ENCODE results near the gene MTX1. TPM values are rescaled to one million over a fixed set of nuclear protein-coding genes. Genes with fewer than 3 reads are reported as not detected.

Gene MTX1
- total RNA-seq, 3 donors from 2014 or later = 41.1 to 50.8 (median 44.8) TPM

DNA sequence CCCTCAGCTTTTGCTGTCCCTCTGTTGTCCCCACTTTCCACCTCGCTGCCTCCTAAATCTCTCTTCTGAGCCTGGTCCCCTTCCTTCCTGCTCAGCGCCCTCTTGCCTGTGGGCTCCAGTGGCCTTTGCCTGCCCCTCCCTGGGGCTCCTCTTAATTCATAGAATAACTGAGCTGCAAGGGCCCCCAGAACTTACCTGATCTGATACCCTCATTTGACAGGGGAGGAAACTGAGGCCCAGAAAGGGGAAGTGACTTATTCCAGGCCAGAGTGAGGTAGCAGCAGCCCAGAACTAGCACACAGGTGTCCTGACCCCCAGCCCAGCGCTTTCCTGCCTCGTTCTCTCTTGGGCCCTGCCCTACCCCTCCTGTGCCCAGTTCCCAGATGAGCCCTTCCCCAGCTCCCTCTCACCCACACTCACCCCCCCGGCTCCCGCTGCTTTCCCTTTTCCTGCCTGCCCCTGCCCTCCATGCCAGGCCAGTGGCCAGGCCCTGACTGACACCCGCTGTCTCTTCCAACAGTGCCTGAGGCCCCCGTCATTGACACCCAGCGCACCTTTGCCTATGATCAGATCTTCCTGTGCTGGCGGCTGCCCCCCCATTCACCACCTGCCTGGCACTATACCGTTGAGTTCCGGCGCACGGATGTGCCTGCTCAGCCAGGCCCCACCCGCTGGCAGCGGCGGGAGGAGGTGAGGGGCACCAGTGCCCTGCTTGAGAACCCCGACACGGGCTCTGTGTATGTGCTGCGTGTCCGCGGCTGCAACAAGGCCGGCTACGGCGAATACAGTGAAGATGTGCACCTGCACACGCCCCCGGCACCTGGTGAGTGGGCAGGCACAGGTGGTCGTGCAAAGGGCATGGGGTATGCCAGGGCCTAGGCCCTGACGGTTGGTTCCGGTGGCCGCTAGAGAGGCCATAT, 29.1 kb upstream of the MTX1 start:
- H3K4me3 ChIP-seq = no peak overlapping the region
- peak overlapping the region in 1 of 2 donors; percentile 85 for H3K27ac ChIP-seq
- H3K36me3 ChIP-seq = no peaks in the 10 kb centered on the region
- no peaks in the 10 kb centered on the region for H3K9me3 ChIP-seq
- intact Hi-C loops (cut with DNase I; ENCODE audit: low total_unique reads) = no loop called here
- DNase-seq (ENCODE audit: low spot score in 2 of 2) = peak in 1 of 2 donors; percentile 51
- peaks cover 0 to 13% of the 10 kb centered on the region in 2 donors for H3K4me1 ChIP-seq
- TF ChIP-seq, protein P1, sequence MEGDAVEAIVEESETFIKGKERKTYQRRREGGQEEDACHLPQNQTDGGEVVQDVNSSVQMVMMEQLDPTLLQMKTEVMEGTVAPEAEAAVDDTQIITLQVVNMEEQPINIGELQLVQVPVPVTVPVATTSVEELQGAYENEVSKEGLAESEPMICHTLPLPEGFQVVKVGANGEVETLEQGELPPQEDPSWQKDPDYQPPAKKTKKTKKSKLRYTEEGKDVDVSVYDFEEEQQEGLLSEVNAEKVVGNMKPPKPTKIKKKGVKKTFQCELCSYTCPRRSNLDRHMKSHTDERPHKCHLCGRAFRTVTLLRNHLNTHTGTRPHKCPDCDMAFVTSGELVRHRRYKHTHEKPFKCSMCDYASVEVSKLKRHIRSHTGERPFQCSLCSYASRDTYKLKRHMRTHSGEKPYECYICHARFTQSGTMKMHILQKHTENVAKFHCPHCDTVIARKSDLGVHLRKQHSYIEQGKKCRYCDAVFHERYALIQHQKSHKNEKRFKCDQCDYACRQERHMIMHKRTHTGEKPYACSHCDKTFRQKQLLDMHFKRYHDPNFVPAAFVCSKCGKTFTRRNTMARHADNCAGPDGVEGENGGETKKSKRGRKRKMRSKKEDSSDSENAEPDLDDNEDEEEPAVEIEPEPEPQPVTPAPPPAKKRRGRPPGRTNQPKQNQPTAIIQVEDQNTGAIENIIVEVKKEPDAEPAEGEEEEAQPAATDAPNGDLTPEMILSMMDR (IDR thresholded peaks at IDR 0.05) = no peak
- TF ChIP-seq POLR2A (IDR thresholded peaks at IDR 0.05) = no peak
- TF ChIP-seq POLR2AphosphoS5 (IDR thresholded peaks at IDR 0.05) = no peak
- no peaks in the 10 kb centered on the region for H3K27me3 ChIP-seq

DNA sequence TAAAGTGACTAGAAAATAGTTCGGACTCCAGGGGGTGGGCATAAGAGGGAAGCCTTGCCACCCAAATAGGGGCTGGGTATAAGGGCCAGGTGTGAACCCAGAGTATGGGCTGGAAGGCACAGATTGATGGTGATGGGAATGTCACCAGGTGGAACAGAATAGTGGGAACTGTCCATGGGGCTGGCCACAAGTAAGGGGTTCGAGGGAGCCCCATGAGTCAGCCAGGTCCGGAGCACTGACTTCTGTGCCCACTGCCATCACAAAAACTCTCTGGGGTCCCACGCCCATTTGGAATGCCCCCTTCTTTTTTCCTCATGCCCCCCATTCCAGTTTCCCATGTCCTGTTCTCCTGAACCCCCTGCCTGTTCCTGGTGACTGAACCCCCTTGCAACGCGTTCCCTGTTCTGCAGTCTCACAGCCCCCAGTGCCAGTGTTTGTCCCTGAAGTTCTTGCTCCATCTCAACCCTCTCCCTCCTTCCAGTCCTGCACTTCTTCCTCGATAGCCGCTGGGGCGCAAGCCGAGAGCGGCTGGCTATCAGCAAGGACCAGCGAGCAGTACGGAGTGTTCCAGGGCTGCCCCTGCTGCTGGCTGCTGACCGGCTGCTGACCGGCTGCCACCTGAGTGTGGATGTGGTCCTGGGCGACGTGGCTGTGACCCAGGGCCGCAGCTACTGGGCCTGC, 27.0 kb upstream of the MTX1 start:
- intact Hi-C loops (cut with DNase I; ENCODE audit: low total_unique reads) = no loop called here
- Histone ChIP-seq H3K36me3 (no peaks in the 10 kb centered on the region), H3K9me3 (no peaks in the 10 kb centered on the region), H3K27me3 (no peaks in the 10 kb centered on the region), H3K27ac (no peak overlapping the region), H3K4me3 (no peak overlapping the region), H3K4me1 (peaks cover 0 to 25% of the 10 kb centered on the region in 2 donors)
- no peak for DNase-seq (ENCODE audit: low spot score in 2 of 2)
- TF ChIP-seq POLR2AphosphoS5 (IDR thresholded peaks at IDR 0.05) (no peak), POLR2A (IDR thresholded peaks at IDR 0.05) (no peak)
- TF ChIP-seq, protein P1 (IDR thresholded peaks at IDR 0.05) = no peak

DNA sequence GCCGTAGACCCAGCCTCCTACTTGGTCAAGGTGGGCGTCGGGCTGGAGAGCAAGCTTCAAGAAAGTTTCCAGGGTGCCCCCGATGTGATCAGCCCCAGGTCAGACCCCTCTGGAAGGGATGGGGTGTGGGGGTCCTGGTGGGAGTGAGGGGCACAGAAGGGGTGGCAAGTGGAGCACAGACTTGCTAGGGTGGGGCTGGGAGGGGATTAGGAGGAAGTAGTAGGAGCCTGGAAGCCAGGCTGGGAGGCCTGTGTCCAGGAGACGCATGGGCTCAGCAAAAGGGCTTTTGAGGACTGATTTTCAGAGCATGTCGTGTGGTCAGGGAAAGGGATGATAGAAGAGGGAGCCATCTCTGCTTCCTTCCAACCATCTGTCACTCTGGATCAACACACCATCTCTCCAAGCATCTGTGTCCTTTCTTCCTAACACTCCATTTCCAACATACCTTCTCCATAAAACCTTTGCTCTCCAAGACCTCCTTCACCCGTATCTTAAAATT, 26.4 kb upstream of the MTX1 start:
- no peak overlapping the region for H3K4me3 ChIP-seq
- peaks cover 0 to 21% of the 10 kb centered on the region in 2 donors for H3K4me1 ChIP-seq
- DNase-seq (ENCODE audit: low spot score in 2 of 2) = no peak
- no peak overlapping the region for H3K27ac ChIP-seq
- TF ChIP-seq POLR2A (IDR thresholded peaks at IDR 0.05) = no peak
- TF ChIP-seq, protein P1 (IDR thresholded peaks at IDR 0.05) = no peak
- no peak for TF ChIP-seq POLR2AphosphoS5 (IDR thresholded peaks at IDR 0.05)
- H3K9me3 ChIP-seq = no peaks in the 10 kb centered on the region
- intact Hi-C loops (cut with DNase I; ENCODE audit: low total_unique reads) = no loop called here
- no peaks in the 10 kb centered on the region for H3K36me3 ChIP-seq
- H3K27me3 ChIP-seq = no peaks in the 10 kb centered on the region

DNA sequence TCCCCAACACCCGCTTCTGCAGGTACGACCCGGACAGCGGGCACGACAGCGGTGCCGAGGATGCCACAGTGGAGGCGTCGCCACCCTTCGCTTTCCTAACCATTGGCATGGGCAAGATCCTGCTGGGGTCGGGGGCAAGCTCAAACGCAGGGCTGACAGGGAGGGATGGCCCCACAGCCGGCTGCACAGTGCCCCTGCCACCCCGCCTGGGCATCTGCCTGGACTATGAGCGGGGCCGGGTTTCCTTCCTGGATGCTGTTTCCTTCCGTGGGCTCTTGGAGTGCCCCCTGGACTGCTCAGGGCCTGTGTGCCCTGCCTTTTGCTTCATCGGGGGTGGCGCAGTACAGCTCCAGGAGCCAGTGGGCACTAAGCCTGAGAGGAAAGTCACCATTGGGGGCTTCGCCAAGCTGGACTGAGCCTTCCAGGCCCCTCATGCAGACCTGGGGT, 24.7 kb upstream of the MTX1 start:
- peak overlapping the region; percentile 87 to 91 for H3K27ac ChIP-seq
- H3K9me3 ChIP-seq = no peaks in the 10 kb centered on the region
- no peak for DNase-seq (ENCODE audit: low spot score in 2 of 2)
- TF ChIP-seq POLR2AphosphoS5 (IDR thresholded peaks at IDR 0.05) = no peak
- no peak for TF ChIP-seq POLR2A (IDR thresholded peaks at IDR 0.05)
- TF ChIP-seq, protein P1 (IDR thresholded peaks at IDR 0.05) = no peak
- intact Hi-C loops (cut with DNase I; ENCODE audit: low total_unique reads) = no loop called here
- no peak overlapping the region for H3K4me3 ChIP-seq
- H3K36me3 ChIP-seq = no peaks in the 10 kb centered on the region
- no peaks in the 10 kb centered on the region for H3K27me3 ChIP-seq
- peaks cover 0 to 21% of the 10 kb centered on the region in 2 donors for H3K4me1 ChIP-seq
